GM20000 (cell line): ENCODE results near the gene EIF2AK3.
"Not testable (repeated sequence)": the region's sequence is repeated elsewhere in the genome, so short reads cannot be mapped to it uniquely, and the experiment has no call there.

ENCODE experiments used
- DNase-seq: peaks from one replicate; pipeline ENCODE4 v3.0.0; 2012; ENCODE audit warnings: low spot score
- CTCF ChIP-seq: IDR thresholded peaks from 2 replicates; pipeline ENCODE4 v1.5.1; 2012; ENCODE audit warnings: mild to moderate bottlenecking, control low read depth; ENCODE audit errors: extremely low read depth, missing control alignments

EIF2AK3 gene

DNA sequence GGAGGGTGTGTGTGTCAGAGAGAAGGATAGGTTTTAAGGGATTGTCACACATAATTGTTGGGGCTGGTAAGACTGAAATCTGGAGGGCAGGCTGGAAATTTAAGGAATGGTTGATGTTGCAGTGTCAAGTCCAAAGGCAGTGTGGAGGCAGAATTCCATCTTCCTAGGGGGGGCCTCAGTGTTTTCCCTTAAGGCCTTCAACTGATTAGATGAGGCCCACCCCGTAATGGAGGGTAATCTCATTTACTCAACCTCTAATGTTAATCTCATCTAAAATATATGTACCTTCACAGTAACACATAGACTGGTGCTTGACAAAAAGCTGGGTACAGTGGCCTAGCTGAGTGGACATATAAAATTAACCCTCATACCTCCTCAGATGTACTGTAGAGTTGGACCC is 33.4 kb upstream of the EIF2AK3 start:
- DNase-seq, result no peak
- TF ChIP-seq CTCF, result no peak

- TF ChIP-seq CTCF, result no peak
- no peak for DNase-seq
Observed at GRCh38 chr2:88659538-88659915, 32.3 kb upstream of the EIF2AK3 start.

- no peak for TF ChIP-seq CTCF
- no peak for DNase-seq
Observed at GRCh38 chr2:88658881-88659537, 31.7 kb upstream of the EIF2AK3 start.

- DNase-seq, result no peak
- TF ChIP-seq CTCF, result no peak
Observed at GRCh38 chr2:88658326-88658725, 31.1 kb upstream of the EIF2AK3 start.

DNA sequence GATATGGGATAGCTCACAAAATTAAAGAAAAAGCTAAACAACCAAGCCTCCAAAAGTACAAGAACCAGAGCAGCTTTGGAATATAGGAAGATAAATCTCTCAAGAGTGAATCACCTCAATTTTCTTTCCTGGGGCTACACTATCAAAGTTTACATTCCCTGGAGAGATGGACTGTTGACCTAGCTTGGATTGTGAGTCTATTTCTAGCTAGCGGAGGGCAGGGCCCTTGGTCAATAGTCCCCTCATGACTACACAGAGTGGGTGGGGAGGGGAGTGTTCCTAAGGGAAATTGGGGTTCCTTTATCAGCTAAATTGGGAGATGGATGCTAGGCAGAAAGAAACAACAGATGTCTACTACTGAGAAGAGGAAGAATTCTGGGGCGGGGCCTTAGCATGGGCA is 29.9 kb upstream of the EIF2AK3 start:
- no peak for DNase-seq

DNA sequence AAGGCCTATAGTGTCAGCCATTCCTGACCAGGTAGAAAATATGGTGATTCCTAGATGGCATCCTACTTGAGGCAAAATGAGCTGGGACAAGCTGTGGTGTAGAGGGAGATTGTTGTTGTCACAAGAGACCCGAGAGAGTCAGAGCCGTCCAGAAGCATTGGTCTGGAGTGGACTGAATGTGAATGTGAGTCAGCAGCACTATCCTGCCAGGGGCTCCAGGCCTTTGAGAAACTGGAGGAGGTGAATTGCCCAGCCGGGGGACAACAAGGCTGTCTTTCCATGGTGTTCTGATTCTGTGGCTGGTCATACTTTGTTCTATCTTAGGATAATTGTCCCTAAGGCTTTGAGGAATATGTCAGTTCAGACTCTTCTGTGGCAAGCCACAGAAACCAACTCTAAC is 29.4 kb upstream of the EIF2AK3 start:
- DNase-seq, result no peak
- no peak for TF ChIP-seq CTCF

More for the DNA sequence above, 29.9 kb upstream of the EIF2AK3 start:
- TF ChIP-seq CTCF, result no peak

- no peak for DNase-seq
- no peak for TF ChIP-seq CTCF
Observed at GRCh38 chr2:88654714-88655113, 27.4 kb upstream of the EIF2AK3 start.

GRCh38 chr2:88651646-88652045 is 24.4 kb upstream of the EIF2AK3 start:
- DNase-seq, result no peak
- TF ChIP-seq CTCF, result no peak

DNA sequence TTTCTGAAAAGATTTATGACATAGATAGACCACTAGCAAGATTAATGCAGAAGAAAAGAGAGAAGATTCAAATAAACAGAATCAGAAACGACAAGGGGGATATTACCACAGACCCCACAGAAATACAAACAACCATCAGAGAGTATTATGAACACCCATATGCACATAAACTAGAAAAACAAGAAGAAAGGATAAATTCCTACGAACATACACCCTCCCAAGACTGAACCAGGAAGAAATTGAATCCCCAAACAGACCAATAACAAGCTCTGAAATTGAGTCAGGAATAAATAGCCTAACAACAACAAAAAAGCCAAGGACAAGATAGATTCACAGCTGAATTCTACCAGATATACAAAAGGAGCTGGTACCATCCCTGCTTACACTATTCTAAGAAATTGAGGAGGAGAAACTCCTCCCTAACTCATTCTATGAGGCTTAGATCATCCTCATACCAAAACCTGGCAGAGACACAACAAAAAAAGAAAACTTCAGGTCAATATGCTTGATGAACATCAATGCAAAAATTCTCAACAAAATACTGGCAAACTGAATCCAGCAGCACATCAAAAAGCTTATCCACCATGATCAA is 18.1 kb upstream of the EIF2AK3 start:
- not testable (repeated sequence) for DNase-seq
